Keratinocyte (primary cell): Measurements from ENCODE around the gene TSHZ1. TPM values are rescaled to one million over a fixed set of nuclear protein-coding genes. Genes with fewer than 3 reads are reported as not detected.

Experiments
- DNase-seq: peaks from one replicate; pipeline ENCODE4 v3.0.0-alpha.2; 2011; ENCODE audit warnings: low read depth, missing footprints, low spot score
- FAIRE-seq: peaks from 2 replicates; lab custom pipeline; 2011; peaks lifted over from hg19 to GRCh38; lab: Jason Lieb, UNC
- H2AFZ ChIP-seq: 2 replicates; pipeline ENCODE4 v1.6.0; 2012; ENCODE audit warnings: low read length, control low read depth, inconsistent platforms; ENCODE audit not compliant: control insufficient read depth
- H3K27ac ChIP-seq: 2 replicates; pipeline ENCODE4 v1.5.1; 2011; ENCODE audit warnings: low read length; ENCODE audit not compliant: control insufficient read depth, insufficient read depth
- H3K27me3 ChIP-seq: 3 replicates; pipeline ENCODE4 v1.6.0; 2011; ENCODE audit warnings: low read length; ENCODE audit not compliant: control insufficient read depth, insufficient read depth; ENCODE audit errors: extremely low read depth
- H3K36me3 ChIP-seq, 2 experiments: 2 replicates in 1 of 2; 3 replicates in 1 of 2; pipeline ENCODE4 v1.5.1; 2011; ENCODE audit warnings: low read length in 2 of 2, mild to moderate bottlenecking in 1 of 2; ENCODE audit not compliant: control insufficient read depth in 2 of 2, insufficient read depth in 2 of 2; ENCODE audit errors: extremely low read depth in 1 of 2
- H3K4me1 ChIP-seq: 3 replicates; pipeline ENCODE4 v1.5.1; 2011; ENCODE audit warnings: low read length; ENCODE audit not compliant: control insufficient read depth, insufficient read depth; ENCODE audit errors: extremely low read depth
- H3K4me2 ChIP-seq: 3 replicates; pipeline ENCODE4 v1.6.0; 2011; ENCODE audit warnings: low read depth, low read length; ENCODE audit not compliant: control insufficient read depth, insufficient read depth; ENCODE audit errors: extremely low read depth
- H3K4me3 ChIP-seq, 3 experiments: fragments of 200-600 bp in 1 of 3; sonication (generic) in 1 of 3; 2 replicates in 2 of 3; 3 replicates in 1 of 3; pipeline ENCODE4 v1.5.1; 2011 to 2016; ENCODE audit warnings: low read length in 3 of 3, mild to moderate bottlenecking in 3 of 3, control low read depth in 2 of 3, inconsistent platforms in 1 of 3, low read depth in 1 of 3, mixed read lengths in 1 of 3, mixed run types in 1 of 3, moderate library complexity in 1 of 3; ENCODE audit not compliant: control insufficient read depth in 2 of 3, insufficient read depth in 2 of 3; ENCODE audit errors: extremely low read depth in 1 of 3
- H3K79me2 ChIP-seq: 2 replicates; pipeline ENCODE4 v1.6.0; 2012; ENCODE audit warnings: low read length; ENCODE audit not compliant: control insufficient read depth, insufficient read depth
- H3K9ac ChIP-seq: 3 replicates; pipeline ENCODE4 v1.6.0; 2011; ENCODE audit warnings: low read length; ENCODE audit not compliant: control insufficient read depth, insufficient read depth; ENCODE audit errors: extremely low read depth
- H3K9me1 ChIP-seq: 3 replicates; pipeline ENCODE4 v1.6.0; 2011; ENCODE audit warnings: low read length; ENCODE audit not compliant: control insufficient read depth, insufficient read depth; ENCODE audit errors: extremely low read depth
- H3K9me3 ChIP-seq: 2 replicates; pipeline ENCODE4 v1.5.1; 2012; ENCODE audit warnings: low read depth, low read length; ENCODE audit not compliant: control insufficient read depth
- H4K20me1 ChIP-seq: 3 replicates; pipeline ENCODE4 v1.6.0; 2011; ENCODE audit warnings: low read length; ENCODE audit not compliant: control insufficient read depth, insufficient read depth; ENCODE audit errors: extremely low read depth
- CTCF ChIP-seq, 3 experiments: IDR thresholded peaks in 1 of 3; conservative IDR thresholded peaks in 1 of 3; optimal IDR thresholded peaks in 1 of 3; 2 replicates in 2 of 3; 3 replicates in 1 of 3; pipeline versions ENCODE3 to v1.5.1; 2011; ENCODE audit warnings: low read length in 3 of 3, mild to moderate bottlenecking in 3 of 3, moderate library complexity in 2 of 3, control low read depth in 1 of 3, inconsistent platforms in 1 of 3; ENCODE audit not compliant: insufficient read depth in 2 of 3; ENCODE audit errors: extremely low read depth in 1 of 3
- EZH2 ChIP-seq: IDR thresholded peaks from one replicate; pipeline ENCODE4 v1.6.1; 2012; ENCODE audit warnings: inconsistent platforms, mild to moderate bottlenecking, low read length, moderate library complexity
- dilution Hi-C: fragments of 300-500 bp; cut with MboI; formaldehyde crosslinking; loops from one replicate; pipeline ENCODE4 v1.7.0; 2020; ENCODE audit warnings: low sequenced_read_pairs; ENCODE audit not compliant: extremely low pct_ligation_motif_present
- polyA plus RNA-seq, 5 experiments: library from polyadenylated mRNA; depleted of rRNA in 3 of 5; stranded (reverse) in 3 of 5; stranded (forward) in 1 of 5; unstranded in 1 of 5; fragments of >200 nt; gene quantifications; 1 replicate in 1 of 5; 2 replicates in 3 of 5; 3 replicates in 1 of 5; pipeline versions ENCODE4 v1.2.1 to v1.2.3, GENCODE V29; 2011 to 2012; ENCODE audit warnings: missing spikeins in 2 of 5, low read depth in 1 of 5, low replicate concordance in 1 of 5

The TSHZ1 gene
- polyA plus RNA-seq, 1 donor (not counting 4 experiments of a cell fraction or from before 2014, with no cell fraction given): 2.2 TPM

- no peaks in the 10 kb centered on the region for H3K9me1 ChIP-seq
- H3K36me3 ChIP-seq: no peaks in the 10 kb centered on the region
- no peaks in the 10 kb centered on the region for H4K20me1 ChIP-seq
- peak overlapping the region; percentile 86 for H2AFZ ChIP-seq
- no peaks in the 10 kb centered on the region for H3K27me3 ChIP-seq
- peaks cover 19% of the 10 kb centered on the region for H3K4me1 ChIP-seq
- TF ChIP-seq EZH2: no peak
- TF ChIP-seq CTCF (optimal IDR thresholded peaks at IDR 0.05 in 1 of 3, IDR thresholded peaks at IDR 0.05 in 1 of 3, conservative IDR thresholded peaks at IDR 0.05 in 1 of 3; ENCODE audit: extremely low read depth in 1 of 3, insufficient read depth in 2 of 3, low read length in 3 of 3): no peak
- peak overlapping the region; percentile 78 for H3K4me2 ChIP-seq
- H3K9me3 ChIP-seq: no peaks in the 10 kb centered on the region
- H3K4me3 ChIP-seq: peak overlapping the region; percentile 74 to 91 (median 85)
- H3K27ac ChIP-seq: peak overlapping the region; percentile 82
- H3K9ac ChIP-seq: peak overlapping the region; percentile 81
- peaks cover 25% of the 10 kb centered on the region for H3K79me2 ChIP-seq
- dilution Hi-C loops: no loop called here
- FAIRE-seq: no peak
- DNase-seq: no peak
Measured at GRCh38 chr18:75211002-75211621, 515 bp downstream of the TSHZ1 start.

GRCh38 chr18:75211626-75211952 lies 992 bp downstream of the TSHZ1 start:
- FAIRE-seq (no peak), DNase-seq (no peak)
- Histone ChIP-seq H3K27ac (no peak overlapping the region), H2AFZ (peak overlapping the region; percentile 60), H3K36me3 (no peaks in the 10 kb centered on the region), H3K9me1 (no peaks in the 10 kb centered on the region), H3K4me3 (peak overlapping the region; percentile 56 to 74 (median 73)), H4K20me1 (no peaks in the 10 kb centered on the region), H3K27me3 (no peaks in the 10 kb centered on the region), H3K4me2 (peak overlapping the region; percentile 74), H3K9ac (peak overlapping the region; percentile 66), H3K79me2 (peaks cover 22% of the 10 kb centered on the region), H3K9me3 (no peaks in the 10 kb centered on the region), H3K4me1 (peaks cover 16% of the 10 kb centered on the region)
- TF ChIP-seq EZH2: no peak
- TF ChIP-seq CTCF (optimal IDR thresholded peaks at IDR 0.05 in 1 of 3, IDR thresholded peaks at IDR 0.05 in 1 of 3, conservative IDR thresholded peaks at IDR 0.05 in 1 of 3; ENCODE audit: extremely low read depth in 1 of 3, insufficient read depth in 2 of 3, low read length in 3 of 3): no peak
- dilution Hi-C loops: no loop called here
